Stimulated activated CD4-positive, alpha-beta T cell treated with anti-CD3 and anti-CD28 coated beads, TNF-alpha, amount 100 ng/mL, for 1 hour (primary cell): ENCODE results near the gene PRIMPOL.
"Not testable (repeated sequence)": the region's sequence is repeated elsewhere in the genome, so short reads cannot be mapped to it uniquely, and the experiment has no call there.

ENCODE experiments used
- DNase-seq, 3 donors: peaks; one replicate each; pipeline ENCODE4 v3.0.0-alpha.2; 2020; ENCODE audit warnings: low read depth in 3 of 3, low spot score in 1 of 3

The PRIMPOL gene, protein sequence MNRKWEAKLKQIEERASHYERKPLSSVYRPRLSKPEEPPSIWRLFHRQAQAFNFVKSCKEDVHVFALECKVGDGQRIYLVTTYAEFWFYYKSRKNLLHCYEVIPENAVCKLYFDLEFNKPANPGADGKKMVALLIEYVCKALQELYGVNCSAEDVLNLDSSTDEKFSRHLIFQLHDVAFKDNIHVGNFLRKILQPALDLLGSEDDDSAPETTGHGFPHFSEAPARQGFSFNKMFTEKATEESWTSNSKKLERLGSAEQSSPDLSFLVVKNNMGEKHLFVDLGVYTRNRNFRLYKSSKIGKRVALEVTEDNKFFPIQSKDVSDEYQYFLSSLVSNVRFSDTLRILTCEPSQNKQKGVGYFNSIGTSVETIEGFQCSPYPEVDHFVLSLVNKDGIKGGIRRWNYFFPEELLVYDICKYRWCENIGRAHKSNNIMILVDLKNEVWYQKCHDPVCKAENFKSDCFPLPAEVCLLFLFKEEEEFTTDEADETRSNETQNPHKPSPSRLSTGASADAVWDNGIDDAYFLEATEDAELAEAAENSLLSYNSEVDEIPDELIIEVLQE

DNA sequence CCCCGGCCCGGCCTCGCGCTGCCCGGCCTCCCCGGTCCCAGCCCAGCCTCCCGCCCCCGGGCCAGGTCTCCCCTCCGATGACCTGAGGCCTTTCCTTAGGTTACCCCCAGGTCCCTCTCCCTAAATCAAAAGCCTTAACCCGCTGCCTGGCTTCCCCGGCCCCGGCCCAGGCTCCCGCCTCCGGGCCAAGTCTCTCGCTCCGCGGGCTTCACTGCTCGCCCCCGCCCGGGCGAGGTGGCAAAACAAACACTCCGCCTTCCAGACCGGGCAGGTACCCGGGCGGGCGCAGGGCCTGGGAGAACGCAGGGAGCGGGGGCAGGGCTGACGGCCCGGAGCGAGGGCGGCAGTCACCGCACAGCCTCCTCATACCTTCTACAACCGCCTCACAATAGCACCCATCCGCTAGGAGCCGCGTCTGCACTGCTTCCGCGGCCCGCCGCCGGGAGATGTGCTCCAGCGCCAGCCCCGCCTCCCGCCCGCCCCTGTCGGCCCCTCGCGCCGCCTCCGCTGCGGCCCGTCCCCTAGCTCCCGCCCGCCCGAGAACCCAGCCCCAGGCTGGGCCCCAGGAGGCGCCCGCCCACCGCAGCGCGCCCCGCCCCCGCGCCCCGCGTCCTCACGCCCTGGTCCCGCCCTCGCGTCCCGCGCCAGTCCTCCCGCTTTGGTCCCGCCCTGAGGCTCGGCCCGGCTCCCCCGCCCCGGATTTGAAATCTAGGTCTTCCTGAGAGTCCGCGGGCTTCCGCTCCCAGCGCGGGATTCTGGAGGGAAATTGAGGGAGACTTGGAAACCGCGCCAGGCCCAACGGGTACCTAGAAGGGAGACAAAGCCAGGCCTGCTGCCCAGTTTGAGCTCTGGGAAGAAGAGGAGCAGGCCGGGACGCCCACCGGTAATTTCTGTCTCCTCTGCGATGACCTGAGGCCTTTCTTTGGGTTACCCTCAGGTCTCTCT is at the start of gene PRIMPOL, which contains the start of gene CASP3:
Gene PRIMPOL (plus strand): TSS at position 713 of the 945 bp plus-strand sequence. CDS start 7,403 bp downstream, outside the sequence.
Gene CASP3 (minus strand): TSS at position 422 of the 945 bp plus-strand sequence. CDS start 10,994 bp downstream, outside the sequence.
- peak; percentile 87 to 94 (median 94) for DNase-seq

DNA sequence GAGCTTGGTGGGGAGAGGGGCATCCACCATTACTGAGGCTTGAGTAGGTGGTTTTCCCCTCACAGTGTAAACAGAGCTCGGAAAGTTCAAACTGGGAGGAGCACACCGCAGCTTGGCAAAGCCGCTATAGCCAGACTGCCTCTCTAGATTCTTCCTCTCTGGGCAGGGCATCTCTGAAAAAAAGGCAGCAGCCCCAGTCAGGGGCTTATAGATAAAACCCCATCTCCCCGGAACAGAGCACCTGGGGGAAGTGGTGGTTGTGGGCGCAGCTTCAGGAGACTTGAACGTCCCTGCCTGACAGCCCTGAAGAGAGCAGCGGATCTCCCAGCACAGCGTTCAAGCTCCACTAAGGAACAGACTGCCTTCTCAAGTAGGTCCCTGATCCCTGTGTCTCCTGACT is 48.6 kb upstream of the PRIMPOL start:
- not testable (repeated sequence) for DNase-seq

DNA sequence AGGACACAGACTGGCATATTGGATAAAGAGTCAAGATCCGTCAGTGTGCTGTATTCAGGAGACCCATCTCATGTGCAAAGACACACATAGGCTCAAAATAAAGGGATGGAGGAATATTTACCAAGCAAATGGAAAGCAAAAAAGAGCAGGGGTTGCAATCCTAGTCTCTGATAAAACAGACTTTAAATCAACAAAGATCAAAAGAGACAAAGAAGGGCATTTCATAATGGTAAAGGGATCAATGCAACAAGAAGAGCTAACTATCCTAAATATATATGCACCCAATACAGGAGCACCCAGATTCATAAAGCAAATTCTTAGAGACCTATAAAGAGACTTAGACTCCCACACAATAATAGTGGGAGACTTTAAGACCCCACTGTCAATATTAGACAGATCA is 46.7 kb upstream of the PRIMPOL start:
- DNase-seq = not testable (repeated sequence)

DNA sequence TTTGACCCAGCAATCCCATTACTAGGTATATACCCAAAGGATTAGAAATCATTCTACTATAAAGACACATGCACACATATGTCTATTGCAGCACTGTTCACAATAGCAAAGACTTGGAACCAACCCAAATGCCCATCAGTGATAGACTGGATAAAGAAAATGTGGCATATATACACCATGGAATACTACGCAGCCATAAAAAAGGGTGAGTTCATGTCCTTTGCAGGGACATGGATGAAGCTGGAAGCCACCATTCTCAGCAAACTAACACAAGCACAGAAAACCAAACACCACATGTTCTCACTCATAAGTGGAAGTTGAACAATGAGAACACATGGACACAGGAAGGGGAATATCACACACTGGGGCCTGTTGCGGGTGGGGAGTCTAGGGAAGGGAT is 42.1 kb upstream of the PRIMPOL start:
- DNase-seq = not testable (repeated sequence)

DNA sequence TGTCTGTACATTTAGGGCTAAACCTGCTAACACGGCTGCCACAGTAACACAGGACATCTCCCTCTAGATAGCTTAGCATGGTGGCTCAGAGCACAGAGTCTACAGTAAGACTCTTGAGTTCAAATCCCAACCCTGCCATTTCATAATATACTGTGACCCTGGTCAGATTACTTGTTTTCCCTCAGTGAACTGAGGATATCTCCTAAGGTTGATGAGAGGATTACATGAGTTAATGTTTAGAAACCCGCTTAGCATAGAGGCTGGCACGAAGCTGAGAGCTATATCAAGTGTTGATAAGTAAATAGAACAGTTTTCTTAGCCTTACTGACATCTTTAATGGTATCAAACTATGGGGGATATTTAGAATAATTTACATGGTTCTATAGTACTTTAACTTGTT is 37.5 kb upstream of the PRIMPOL start:
- DNase-seq = no peak

DNA sequence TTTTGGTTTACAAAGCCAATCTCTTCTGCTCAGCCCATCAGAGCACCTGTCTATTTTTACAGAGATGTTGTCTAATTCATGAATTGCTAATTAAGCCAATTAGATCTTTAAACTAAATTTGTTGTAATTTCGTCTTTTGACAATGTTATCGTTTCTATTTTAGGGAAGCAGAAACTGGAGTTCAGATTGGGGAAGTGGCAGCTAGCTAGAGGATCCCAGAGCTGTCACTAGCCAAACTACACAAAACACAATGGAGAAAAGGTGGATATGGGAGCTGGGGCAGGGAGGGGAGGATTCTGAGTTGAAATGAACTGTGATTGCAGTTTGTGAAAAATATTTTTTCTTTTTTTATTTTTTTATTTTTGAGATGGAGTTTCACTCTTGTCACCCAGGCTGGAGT is 36.1 kb upstream of the PRIMPOL start:
- no peak for DNase-seq

DNA sequence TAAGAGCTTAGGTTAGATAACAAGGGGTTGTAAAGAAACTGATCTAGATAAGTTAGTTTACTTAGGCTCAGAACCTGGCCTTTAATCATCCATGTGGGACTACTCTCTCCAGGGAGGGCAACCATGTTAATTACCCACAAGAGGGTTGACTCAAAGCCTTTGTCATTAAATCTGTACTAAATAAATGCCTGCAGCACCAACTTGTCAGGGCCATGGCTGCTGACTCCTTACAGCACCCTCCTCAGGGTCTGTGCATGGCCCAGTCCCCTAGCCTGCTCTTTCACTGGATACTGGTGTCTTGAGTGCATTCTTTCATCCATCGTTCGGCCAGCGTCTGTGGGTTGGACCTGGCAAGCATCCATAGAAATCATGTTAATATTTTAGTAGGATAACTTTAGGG is 35.0 kb upstream of the PRIMPOL start:
- no peak for DNase-seq

DNA sequence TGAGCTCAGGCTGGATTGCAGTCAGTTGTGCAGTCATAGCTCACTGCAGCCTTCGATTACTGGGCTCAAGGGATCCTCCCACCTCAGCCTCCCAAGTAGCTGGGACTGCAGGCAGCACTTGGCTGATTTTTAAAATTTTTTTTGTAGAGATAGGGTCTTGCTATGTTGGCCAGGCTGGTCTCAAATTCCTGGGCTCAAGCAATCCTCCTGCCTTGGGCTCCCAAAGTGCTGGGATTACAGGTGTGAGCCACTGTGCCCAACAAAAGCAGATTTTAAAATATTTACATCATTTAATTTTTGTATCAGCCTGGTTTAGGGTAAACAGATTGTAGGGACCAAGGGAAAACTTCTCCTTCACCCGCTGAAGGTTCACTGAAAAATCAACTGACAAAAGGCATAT is 33.4 kb upstream of the PRIMPOL start:
- not testable (repeated sequence) for DNase-seq

DNA sequence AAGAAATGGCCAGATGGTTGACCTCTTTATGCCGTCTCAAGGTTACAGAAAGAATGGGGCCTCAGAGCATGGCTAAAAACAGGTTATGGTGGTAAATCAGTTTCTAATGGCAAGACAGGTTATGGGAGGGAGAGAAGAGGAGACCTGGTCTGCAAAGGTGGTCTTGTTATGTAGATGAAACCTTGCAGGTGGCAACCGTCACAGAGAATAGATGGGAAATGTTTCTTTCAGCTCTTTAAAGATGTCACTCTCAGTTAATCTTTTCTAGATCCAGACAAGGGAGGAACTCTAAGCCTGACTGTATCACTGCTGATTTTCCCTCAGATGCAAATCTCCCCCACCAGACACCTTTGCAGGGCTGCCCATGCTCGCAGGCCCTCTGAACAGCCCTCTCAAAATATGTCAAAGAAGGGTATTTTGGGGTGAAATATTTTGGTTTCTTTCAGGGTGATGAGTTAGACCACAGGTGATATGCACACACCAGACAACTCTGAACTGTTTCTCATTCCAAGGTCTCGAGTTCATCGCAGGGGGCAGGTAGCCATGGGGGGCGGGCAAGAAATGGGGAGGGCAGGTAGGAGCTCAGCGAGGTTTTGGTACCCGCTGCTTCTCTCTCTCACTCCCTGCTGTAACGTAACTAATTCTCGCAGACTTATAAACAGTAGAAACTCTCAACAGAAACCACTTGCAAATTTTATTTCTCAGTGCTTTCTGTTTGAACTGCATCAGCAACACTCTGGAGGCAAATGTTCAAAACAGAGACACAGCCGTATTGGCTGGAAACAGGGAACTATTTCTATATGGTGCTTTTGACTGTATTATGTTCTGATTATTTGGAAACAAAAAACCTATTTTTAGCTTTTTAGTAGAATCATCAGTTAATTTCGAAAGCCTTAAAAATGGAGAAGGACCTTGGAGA is 32.6 kb upstream of the PRIMPOL start:
- DNase-seq = no peak

DNA sequence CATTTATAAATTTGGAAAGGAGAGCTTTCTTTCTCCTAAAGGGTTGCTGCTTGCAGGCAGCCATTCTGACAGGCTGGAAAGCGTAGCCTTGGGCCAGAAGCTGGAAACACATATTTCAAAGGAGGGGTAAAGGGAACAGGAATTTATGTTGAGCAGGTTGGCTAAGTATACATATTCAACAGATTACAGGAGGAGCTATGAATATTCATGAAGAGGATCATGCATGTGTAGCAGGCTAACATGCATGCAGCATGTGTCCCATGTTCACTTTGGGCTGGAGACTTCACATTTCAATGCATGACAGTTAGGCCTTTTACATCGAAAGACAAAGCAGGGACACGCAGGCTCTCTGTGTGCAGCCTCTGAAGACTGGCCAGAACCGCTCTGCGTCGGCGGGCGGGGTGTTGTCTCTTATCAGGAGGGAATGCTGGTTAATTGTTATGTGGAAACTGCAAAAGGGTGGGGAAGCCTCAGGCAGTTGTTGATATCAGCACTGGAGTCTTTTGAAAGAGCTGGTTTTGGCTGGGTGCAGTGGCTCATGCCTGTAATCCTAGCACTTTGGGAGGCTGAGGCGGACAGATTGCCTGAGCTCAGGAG is 31.8 kb upstream of the PRIMPOL start:
- no peak for DNase-seq

DNA sequence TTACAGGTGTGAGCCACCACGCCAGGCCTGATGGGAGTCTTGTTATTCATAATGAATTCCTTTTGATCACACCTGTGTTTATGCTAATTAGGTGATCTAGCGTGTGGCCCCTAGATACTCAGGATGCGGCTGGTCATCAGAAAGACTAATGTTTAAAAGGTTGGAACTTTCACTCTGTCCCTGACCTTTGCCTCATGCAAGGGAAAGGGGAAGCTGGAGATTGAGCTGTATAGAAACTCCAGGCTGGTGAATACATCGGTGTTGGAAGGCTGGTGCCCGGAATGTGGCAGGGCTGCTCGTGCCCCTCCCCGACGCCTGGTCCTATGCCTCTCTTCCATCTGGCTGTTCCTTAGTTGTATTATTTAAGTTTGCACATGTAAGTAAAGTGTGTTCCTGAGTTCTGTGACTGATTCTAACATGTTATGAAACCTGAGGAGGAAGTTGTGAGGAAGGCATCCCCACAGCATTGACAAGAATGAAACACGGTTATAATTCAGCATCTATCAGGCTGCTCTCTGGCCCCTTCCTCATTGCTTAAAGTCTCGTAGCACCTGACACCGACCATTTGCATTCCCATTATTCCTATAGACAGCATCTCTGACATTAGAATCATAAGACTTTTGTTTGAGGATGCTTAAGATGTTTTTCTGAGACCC is 29.2 kb upstream of the PRIMPOL start:
- no peak for DNase-seq

DNA sequence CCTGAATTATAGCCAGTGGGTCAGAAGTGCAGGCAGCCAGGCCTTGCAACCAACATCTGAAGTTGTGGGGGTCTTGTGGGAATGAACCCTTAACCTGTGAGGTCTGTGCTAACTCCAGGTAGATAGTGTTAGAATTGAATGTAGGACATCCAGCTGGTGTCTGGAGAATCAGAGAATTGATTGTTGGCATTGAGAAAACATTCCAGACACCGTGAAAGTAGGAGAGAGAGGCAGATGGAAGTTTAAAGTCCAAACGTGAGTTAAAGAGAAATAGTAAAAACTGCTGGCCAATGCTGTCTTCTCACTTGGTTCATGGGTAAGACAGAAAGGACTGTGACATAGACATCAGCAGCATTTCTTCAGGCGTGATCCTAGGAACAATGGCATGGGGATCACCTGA is 28.0 kb upstream of the PRIMPOL start:
- no peak for DNase-seq

DNA sequence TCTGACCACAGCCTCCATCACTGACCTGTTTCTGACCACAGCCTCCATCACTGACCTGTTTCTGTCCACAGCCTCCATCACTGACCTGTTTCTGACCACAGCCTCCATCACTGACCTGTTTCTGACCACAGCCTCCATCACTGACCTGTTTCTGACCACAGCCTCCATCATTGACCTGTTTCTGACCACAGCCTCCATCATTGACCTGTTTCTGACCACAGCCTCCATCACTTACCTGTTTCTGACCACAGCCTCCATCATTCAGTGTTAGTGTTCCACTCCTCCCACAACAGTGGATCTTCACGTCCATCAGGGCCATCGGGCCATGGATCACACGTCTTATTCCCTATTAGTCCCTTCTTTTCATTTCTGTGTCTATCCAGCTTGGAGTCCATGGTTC is 25.0 kb upstream of the PRIMPOL start:
- DNase-seq = not testable (repeated sequence)

DNA sequence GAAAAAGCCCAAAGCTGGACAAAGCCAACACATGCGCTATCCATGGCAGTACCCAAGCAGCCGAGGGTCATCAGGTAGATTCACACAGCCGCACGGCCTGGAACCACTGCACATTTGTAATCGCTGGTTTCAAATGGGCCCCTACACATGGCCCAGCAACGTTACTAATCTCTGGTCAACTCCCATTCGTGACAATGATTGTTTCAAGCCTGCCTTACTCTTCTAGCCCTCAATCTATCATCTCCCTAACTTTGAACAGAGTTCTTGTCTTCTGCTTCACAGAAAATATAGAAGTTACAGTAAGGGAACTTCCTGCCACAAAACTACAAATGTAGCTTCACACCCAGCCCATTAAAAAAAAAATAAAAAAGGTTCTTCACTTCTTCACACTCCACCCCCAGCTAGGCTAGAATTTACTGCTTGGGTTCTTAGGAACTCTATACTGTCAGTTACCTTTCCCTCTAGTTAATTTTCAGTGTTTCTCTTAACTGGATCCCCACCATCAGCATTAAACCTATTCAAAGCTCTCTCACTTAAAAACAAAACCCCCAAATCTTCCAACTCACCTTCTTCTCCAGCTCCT is 24.5 kb upstream of the PRIMPOL start:
- no peak for DNase-seq

DNA sequence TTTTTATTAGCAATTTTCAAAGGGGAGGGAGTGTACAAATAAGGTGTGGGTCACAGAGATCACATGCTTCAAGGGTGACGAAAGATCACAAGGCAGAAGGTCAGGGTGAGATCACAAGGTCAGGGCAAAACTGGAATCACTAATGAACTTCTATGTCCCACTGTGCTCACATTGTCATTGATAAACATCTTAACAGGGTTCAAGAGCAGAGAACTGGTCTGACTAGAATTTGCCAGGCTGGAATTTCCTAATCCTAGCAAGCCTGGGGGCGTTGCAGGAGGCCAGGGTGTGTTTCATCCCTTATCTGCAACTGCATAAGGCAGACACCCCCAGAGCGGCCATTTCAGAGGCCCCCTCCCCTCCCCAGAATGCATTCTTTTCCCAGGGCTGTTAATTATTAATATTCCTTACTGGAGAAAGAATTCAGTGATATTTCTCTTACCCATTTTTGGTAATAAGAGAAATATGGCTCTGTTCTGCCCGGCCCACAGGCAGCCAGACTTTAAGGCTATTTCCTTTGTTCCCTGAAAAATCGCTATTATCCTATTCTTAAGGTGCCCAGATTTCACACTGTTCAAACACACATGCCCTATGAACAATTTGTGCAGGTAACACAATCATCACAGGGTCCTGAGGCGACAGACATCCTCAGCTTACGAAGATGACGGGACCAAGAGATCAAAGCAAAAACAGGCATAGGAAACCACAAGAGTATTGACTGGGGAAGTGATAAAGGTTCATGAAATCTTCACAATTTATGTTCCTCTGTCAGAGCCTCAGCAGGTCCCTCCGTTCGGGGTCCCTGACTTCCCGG is 23.5 kb upstream of the PRIMPOL start:
- not testable (repeated sequence) for DNase-seq

DNA sequence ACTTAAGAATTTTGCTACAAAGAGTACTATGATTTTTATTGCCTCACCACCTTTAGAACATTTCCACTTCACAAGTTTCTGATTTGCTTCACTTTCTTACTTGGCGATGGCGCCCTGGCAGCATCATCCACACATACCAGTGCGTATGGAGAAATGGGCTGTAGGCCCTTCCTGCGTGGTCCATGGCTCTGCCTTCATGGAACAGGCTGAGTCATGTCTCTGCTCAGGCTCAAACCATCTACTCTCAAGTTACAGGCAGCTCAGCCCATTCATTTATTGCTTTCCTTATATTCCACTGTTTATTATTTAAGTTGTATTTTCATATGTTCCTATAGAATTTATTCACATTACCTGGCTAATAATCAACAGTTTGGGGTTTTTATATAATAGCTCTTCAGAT is 21.4 kb upstream of the PRIMPOL start:
- DNase-seq = no peak

DNA sequence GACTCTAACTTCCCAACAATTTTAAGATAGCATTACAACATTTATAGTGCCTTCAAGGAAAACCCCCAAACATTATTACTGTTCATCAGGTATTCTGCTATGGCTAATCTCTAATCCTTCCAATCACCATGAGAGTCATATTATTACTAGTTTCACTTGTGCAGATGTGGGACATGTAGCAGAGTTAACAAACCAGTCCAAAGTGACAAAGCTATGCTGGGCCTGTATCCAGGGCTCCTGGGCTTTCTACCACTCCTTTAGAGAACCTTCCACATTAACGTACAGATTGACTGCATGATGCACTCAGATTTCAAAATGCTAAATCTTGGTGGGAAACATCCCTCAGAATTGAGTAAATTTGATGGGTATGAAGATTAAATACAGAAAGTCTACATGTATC is 16.7 kb upstream of the PRIMPOL start:
- no peak for DNase-seq

DNA sequence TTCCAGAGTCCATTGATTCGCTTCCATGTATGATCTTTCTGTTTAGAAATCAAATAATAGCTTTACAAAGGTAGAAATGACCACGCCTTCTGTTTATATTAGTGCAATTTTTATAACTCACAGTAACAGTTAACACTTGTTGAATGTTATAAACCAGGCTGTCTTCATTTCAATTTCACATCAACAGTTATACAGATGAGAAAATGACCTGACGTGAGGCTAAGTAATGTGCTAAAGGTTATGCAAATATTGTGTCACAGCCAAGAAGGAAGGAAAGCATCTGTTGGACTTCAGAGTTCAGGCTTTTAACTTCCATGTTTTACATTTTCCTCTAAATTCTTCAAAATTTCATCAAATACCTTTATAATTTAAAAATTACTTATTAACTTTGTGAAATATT is 14.2 kb upstream of the PRIMPOL start:
- no peak for DNase-seq
